Testis (tissue), 5 donors: ENCODE results near the gene RAB13. TPM values are rescaled to one million over a fixed set of nuclear protein-coding genes. Genes with fewer than 3 reads are reported as not detected.
"Not testable (repeated sequence)": the region's sequence is repeated elsewhere in the genome, so short reads cannot be mapped to it uniquely, and the experiment has no call there.

Source experiments
- DNase-seq: peaks from one replicate; pipeline ENCODE4 v3.0.0-alpha.2; 2019
- H3K27ac ChIP-seq, 2 donors: fragments of 200-600 bp; sonication (generic); one replicate each; pipeline ENCODE4 v1.5.1; 2019
- H3K27me3 ChIP-seq: fragments of 200-600 bp; sonication (generic); one replicate; pipeline ENCODE4 v1.5.1; 2019
- H3K36me3 ChIP-seq: fragments of 200-600 bp; sonication (generic); one replicate; pipeline ENCODE4 v1.5.1; 2017; ENCODE audit warnings: low read depth; ENCODE audit errors: missing control alignments
- H3K4me1 ChIP-seq: fragments of 200-600 bp; sonication (generic); one replicate; pipeline ENCODE4 v1.5.1; 2019
- H3K4me3 ChIP-seq, 2 donors: fragments of 200-600 bp; sonication (generic); one replicate each; pipeline ENCODE4 v1.5.1; 2017 to 2019
- H3K9me3 ChIP-seq: fragments of 200-600 bp; sonication (generic); one replicate; pipeline ENCODE4 v1.5.1; 2017
- POLR2A ChIP-seq: fragments of 450-650 bp; IDR thresholded peaks from one replicate; pipeline ENCODE4 v1.6.1; 2017; ENCODE audit warnings: antibody characterized with exemption, mild to moderate bottlenecking, moderate library complexity
- WGBS, 2 donors: methylation state at CpG; one replicate each; pipeline ENCODE4 v1.1.5; 2018; 5-methylcytosine and 5-hydroxymethylcytosine counted together
- intact Hi-C: fragments of 100-400 bp; cut with DNase I; formaldehyde crosslinking; loops from one replicate; pipeline ENCODE4 v1.15.1; 2023; ENCODE audit warnings: low total_unique reads
- long read RNA-seq, 2 donors: transcript quantifications; one replicate each; lab custom pipeline, GENCODE V29; 2026
- polyA plus RNA-seq: library from polyadenylated mRNA; stranded (reverse); fragments of 350-450 nt; fragmentation: Illumina TruSeq; extraction: RNeasy Lipid Tissue Mini Kit (QIAGEN cat#74804); gene quantifications from one replicate; pipeline ENCODE4 v1.2.3, GENCODE V29; 2014; ENCODE audit warnings: low read depth, low replicate concordance; ENCODE audit not compliant: insufficient read depth
- total RNA-seq, 2 donors: library from RNA; depleted of rRNA; stranded (reverse); fragments of >200 nt; gene quantifications; one replicate each; pipeline ENCODE4 v1.2.3, GENCODE V29; 2016
- TF ChIP-seq, protein P1 (sequence below), 3 experiments: fragments of 450-650 bp in 2 of 3; fragments of 200-600 bp in 1 of 3; sonication (generic) in 1 of 3; IDR thresholded peaks; one replicate each; pipeline ENCODE4 v1.5.1; 2016 to 2019; ENCODE audit warnings: antibody characterized with exemption in 3 of 3, mild to moderate bottlenecking in 2 of 3, moderate library complexity in 1 of 3

The RAB13 gene
- total RNA-seq (10 to 100 TPM; 37.6 to 45.2 TPM), polyA plus RNA-seq (82.8 TPM)
- long read RNA-seq, donor 1, transcript RAB13-201 (8 exons, 1,176 nt): major isoform, 97 of 358 reads
- long read RNA-seq, donor 1, partial matches to known transcripts: 258 of 358 reads
- long read RNA-seq, donor 1, other reads (novel, unspliced or antisense): 0 of 358 reads
- long read RNA-seq, donor 2, transcript RAB13-201 (8 exons, 1,176 nt): major isoform, 58 of 133 reads
- long read RNA-seq, donor 2, partial matches to known transcripts: 75 of 133 reads
- long read RNA-seq, donor 2, other reads (novel, unspliced or antisense): 0 of 133 reads

DNA sequence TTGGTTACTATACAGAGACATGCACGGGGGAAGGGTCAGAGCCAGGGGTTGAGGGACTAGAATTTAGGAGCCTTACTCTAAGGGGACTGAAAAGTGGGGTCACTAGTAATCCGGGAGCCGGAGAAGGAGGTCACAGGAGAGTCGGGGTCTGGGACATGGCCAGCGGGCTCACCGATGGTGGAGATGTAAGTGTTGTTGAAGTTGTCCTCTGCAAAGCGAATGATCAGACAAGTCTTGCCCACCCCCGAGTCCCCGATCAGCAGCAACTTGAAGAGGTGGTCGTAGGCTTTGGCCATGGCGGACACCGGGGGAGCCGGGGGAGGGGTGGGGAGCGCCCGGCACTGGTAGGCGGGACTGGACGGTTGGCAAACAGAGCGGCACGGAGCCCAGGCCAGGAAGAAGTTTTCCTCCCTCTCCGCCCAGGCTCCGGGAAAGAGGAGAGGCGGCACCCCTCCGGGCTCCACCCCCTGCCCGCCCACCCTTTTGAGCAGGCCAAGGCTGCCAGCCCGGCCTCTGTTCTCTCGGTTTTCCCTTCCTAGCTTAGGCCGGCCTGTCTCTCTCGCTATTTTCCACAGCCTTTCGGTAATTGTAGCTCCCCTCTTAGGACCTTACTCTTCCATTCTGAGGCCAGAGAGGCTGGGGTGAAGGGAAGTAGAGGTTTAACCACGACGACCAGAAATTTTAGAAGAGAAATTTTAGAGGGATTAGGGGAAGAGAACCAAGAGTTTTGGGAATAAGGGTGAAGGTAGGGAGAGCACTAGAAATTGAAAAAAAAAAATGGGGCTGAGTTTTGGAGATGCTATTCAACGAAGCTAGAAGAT lies at the start of gene RAB13:
TSS of gene RAB13 (minus strand) at position 399 of the 821 bp plus-strand sequence. CDS start at position 296, 103 bp downstream.
- H3K4me1 ChIP-seq: peaks cover 20% of the 10 kb centered on the region
- peak; percentile 91 for DNase-seq
- TF ChIP-seq, protein P1, sequence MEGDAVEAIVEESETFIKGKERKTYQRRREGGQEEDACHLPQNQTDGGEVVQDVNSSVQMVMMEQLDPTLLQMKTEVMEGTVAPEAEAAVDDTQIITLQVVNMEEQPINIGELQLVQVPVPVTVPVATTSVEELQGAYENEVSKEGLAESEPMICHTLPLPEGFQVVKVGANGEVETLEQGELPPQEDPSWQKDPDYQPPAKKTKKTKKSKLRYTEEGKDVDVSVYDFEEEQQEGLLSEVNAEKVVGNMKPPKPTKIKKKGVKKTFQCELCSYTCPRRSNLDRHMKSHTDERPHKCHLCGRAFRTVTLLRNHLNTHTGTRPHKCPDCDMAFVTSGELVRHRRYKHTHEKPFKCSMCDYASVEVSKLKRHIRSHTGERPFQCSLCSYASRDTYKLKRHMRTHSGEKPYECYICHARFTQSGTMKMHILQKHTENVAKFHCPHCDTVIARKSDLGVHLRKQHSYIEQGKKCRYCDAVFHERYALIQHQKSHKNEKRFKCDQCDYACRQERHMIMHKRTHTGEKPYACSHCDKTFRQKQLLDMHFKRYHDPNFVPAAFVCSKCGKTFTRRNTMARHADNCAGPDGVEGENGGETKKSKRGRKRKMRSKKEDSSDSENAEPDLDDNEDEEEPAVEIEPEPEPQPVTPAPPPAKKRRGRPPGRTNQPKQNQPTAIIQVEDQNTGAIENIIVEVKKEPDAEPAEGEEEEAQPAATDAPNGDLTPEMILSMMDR (IDR thresholded peaks at IDR 0.05): no peak
- no peak for TF ChIP-seq POLR2A
- H3K27me3 ChIP-seq: no peaks in the 10 kb centered on the region
- intact Hi-C loops: no loop called here
- H3K36me3 ChIP-seq: no peaks in the 10 kb centered on the region
- H3K9me3 ChIP-seq: no peaks in the 10 kb centered on the region
- H3K4me3 ChIP-seq: peak within 1 kb of the TSS; percentile 60 to 64
- WGBS, 2 donors: 0 to 1% methylated on average over 21 to 31 of the region's 32 CpGs
- H3K27ac ChIP-seq: peak within 1 kb of the TSS; percentile 92 to 94

DNA sequence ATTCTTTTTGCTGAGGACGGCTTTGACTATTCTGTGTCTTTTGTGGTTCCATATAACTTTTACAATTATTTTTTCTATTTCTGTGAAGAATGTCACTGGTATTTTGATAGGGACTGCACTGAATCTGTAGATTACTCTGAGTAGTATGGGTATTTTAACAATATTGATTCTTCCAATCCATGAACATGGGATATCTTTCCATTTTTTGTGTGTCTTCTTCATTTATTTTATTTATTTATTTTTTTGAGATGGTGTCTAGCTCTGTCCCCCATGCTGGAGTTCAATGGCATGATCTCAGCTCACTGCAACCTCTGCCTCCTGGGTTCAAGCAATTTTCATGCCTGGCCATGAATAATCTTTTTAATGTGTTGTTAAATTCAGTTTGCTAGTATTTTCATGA lies 47.6 kb upstream of the RAB13 start:
- H3K9me3 ChIP-seq, H3K4me3 ChIP-seq, H3K27me3 ChIP-seq, DNase-seq, H3K4me1 ChIP-seq, H3K36me3 ChIP-seq, H3K27ac ChIP-seq, intact Hi-C loops: not testable (repeated sequence)
- 97 to 100% methylated on average over 1 of the region's 1 CpG for WGBS, 2 donors

DNA sequence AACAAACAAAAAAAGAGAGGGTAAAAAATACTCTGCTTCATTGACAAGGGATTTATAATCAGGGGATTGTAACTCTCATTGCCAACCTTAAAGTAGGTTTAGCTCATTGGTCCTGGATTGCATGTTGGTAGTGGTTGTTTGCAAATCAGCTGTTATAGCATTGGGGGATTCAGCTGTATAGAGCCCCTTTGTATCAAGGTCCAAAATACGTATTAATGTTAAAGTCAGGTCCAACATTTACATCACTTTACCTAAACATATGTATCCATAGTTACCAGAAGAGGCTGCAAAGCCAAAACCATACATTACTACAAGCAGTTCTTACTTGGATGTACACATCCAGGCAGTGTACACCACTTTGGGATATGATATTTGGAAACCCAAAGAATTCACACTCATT lies 33.8 kb upstream of the RAB13 start:
- H3K4me3 ChIP-seq: no peak overlapping the region
- no peak overlapping the region for H3K27ac ChIP-seq
- DNase-seq: no peak
- 85 to 96% methylated on average over 1 of the region's 1 CpG for WGBS, 2 donors
- H3K4me1 ChIP-seq: no peaks in the 10 kb centered on the region
- no peaks in the 10 kb centered on the region for H3K36me3 ChIP-seq
- TF ChIP-seq, protein P1 (IDR thresholded peaks at IDR 0.05): no peak
- TF ChIP-seq POLR2A: no peak
- no peaks in the 10 kb centered on the region for H3K27me3 ChIP-seq
- H3K9me3 ChIP-seq: no peaks in the 10 kb centered on the region
- intact Hi-C loops: no loop called here

DNA sequence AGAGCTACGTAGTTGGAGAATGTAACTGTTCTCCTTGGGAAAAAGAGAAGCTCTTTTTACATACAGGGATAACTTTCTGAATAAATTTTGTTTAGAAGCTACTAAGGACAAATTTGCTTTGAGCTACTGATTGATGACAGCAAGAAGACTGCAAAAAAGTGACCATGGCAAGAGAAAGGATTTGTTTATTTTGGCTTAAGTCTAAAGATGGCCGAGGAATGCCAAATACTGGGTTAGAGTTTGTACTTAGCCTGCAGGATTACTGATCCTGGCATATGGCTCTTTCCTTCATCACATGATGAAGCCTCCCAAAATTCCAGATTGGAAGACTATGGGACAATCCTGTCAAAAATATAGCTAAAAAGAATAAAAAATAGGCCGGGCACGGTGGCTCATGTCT lies 33.1 kb upstream of the RAB13 start:
- DNase-seq: no peak
- 64 to 69% methylated on average over 4 of the region's 4 CpGs for WGBS, 2 donors
- Histone ChIP-seq H3K4me3 (no peak overlapping the region), H3K27ac (no peak overlapping the region), H3K36me3 (no peaks in the 10 kb centered on the region), H3K27me3 (no peaks in the 10 kb centered on the region), H3K9me3 (no peaks in the 10 kb centered on the region), H3K4me1 (no peaks in the 10 kb centered on the region)
- intact Hi-C loops: no loop called here
- TF ChIP-seq, protein P1 (IDR thresholded peaks at IDR 0.05): no peak
- TF ChIP-seq POLR2A: no peak

DNA sequence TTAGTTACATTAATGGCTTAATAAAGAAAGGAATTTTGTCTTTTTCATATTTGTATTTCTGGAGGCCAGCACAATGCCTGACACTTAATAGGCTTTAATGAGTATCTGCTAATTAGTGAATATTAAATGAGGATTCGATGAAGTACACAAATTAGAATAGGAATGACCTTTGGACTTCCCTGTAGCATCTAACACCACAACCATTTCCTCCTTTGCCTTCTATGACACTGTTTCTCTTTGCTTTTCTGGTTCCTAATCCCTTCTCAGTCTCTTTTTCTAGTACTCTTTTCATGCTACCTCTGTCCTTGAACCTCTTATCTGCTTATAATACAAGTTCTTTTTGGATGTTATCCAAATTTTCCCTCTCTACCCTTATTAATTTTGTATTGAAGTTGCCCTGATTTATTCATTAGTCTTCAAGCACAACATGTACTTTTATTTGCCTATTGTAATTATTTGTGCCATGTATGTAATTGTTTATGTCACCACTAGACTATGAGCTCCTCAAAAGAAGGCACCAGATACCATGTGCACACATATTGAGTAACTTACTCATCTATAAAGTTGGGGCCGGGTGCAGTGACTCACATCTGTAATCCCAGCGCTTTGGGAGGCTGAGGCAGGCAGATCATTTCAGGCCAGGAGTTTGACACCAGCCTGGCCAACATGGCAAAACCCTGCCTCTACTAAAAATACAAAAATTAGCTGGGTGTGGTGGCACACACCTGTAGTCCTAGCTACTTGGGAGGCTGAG lies 28.2 kb upstream of the RAB13 start:
- H3K4me1 ChIP-seq: no peaks in the 10 kb centered on the region
- H3K9me3 ChIP-seq: no peaks in the 10 kb centered on the region
- no peak for DNase-seq
- WGBS, 2 donors: 69 to 78% methylated on average over 3 of the region's 3 CpGs
- H3K27ac ChIP-seq: no peak overlapping the region
- intact Hi-C loops: no loop called here
- H3K27me3 ChIP-seq: no peaks in the 10 kb centered on the region
- no peaks in the 10 kb centered on the region for H3K36me3 ChIP-seq
- no peak overlapping the region for H3K4me3 ChIP-seq
- TF ChIP-seq POLR2A: no peak
- TF ChIP-seq, protein P1 (IDR thresholded peaks at IDR 0.05): no peak

DNA sequence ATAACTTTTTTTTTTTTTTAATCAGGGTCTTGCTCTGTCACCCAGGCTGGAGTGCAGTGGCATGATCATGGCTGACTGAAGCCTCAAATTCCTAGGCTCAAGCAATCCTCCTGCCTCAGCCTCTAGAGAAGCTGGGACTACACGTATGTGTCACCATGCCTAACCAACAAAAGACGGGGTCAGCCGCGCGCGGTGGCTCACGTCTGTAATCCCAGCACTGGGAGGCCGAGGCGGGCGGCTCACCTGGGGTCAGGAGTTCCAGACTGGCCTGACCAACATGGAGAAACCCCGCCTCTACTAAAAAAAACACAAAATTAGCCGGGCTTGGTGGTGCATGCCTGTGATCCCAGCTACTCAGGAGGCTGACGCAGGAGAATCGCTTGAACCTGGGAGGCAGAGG lies 26.4 kb upstream of the RAB13 start:
- not testable (repeated sequence) for H3K27ac ChIP-seq

More for the DNA sequence above, 26.4 kb upstream of the RAB13 start:
- H3K4me3 ChIP-seq, intact Hi-C loops, H3K27me3 ChIP-seq, DNase-seq, H3K9me3 ChIP-seq, H3K4me1 ChIP-seq, H3K36me3 ChIP-seq: not testable (repeated sequence)
- 95 to 97% methylated on average over 14 of the region's 14 CpGs for WGBS, 2 donors
